CD4-positive, alpha-beta T cell treated with Interleukin-17A for 1 hour (primary cell): ENCODE data around the gene RIPPLY2.
A peak's percentile ranks its signal among the peaks of the same experiment; 100 is the strongest.
"Not testable (repeated sequence)": the region's sequence is repeated elsewhere in the genome, so short reads cannot be mapped to it uniquely, and the experiment has no call there.

Source experiments
- DNase-seq: peaks from one replicate; pipeline ENCODE4 v3.0.0-alpha.2; 2020

The RIPPLY2 gene

DNA sequence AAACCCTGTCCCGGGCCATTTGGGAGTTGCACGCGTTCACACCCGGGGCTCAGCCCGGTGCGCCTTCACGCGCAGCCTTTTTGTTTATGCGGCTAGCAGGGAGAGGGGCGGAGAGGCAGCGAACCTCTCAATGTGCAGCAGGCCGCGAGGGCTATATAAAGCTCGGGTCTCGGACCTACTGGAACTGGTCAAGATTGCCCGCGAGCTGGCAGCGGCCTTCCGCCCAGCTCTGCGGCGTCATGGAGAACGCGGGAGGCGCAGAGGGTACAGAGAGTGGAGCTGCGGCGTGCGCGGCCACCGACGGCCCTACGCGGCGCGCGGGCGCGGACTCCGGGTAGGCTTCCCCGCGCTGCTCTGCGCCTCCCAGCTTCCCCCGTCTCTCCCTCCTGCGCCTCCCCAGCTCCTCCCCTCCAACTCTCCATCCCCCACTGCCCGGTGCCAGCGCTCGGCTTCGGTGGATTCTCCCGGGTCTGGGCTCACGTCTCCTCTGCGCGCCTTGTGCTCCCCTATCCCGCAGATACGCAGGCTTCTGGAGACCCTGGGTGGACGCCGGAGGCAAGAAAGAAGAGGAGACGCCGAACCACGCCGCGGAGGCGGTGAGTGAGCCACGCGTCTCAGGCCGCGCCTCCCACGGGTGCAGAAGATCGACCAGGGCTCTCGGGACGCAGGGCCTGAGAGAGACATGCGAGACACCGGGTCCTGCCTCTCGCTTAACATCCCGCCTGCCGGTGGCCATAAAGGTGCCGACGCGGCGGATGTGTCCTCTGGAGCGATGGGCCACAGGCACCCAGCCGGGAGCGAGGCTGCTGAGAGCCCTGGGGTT lies at the start of gene RIPPLY2:
RIPPLY2 (plus strand) TSS at position 183 of the 823 bp plus-strand sequence; CDS start at position 240, 57 bp downstream.
- no peak for DNase-seq

DNA sequence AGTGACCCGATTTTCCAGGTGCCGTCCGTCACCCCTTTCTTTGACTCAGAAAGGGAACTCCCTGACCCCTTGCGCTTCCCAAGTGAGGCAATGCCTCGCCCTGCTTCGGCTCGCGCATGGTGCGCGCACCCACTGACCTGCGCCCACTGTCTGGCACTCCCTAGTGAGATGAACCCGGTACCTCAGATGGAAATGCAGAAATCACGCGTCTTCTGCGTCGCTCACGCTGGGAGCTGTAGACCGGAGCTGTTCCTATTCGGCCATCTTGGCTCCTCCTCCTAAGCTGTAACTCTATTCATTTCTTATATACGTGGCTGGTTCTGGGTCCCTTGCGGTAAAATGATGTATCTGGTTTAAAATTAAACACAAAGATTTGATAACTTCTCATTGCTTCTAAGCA lies 49.7 kb upstream of the RIPPLY2 start:
- not testable (repeated sequence) for DNase-seq

DNA sequence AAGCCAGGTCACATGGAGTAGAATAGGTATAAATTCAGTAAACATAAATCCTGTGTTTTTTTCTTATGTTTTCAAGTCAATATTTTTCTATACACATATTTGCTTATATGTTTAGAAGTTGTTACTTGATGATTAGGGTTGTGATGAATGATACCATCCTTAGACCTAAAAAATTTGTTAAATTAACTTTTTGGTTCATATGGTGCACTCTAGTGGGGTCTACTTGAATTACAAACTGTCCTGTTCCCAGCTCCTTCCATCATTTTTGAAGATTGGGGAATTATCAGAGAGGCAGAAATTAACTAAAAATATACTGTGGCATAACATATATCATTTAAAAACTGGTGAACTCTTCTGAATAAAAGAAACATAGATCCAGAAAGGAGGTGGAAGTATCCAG lies 48.3 kb upstream of the RIPPLY2 start:
- DNase-seq: no peak

DNA sequence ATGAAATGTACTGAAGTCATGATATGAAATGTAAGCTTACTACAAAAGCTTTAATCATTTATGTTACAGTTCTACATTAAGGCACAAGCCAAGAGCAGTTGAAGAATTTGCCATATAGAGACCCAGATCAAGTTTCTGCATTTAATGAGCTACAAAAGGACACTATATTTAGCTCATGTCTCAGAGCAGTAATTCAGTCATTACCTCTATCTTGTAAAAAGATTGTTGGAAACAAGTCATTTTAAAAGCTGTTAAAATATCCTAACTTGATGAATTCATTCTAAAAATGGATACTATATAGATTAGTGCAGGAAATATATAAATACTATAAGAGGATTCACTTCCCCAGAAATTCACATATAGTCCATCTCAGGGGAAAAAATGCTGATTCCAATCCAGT lies 45.2 kb upstream of the RIPPLY2 start:
- no peak for DNase-seq

- no peak for DNase-seq
Measured at GRCh38 chr6:83808926-83809325, 44.2 kb upstream of the RIPPLY2 start.

GRCh38 chr6:83812595-83812994 lies 40.6 kb upstream of the RIPPLY2 start:
- DNase-seq: no peak

GRCh38 chr6:83815631-83816272 lies 37.4 kb upstream of the RIPPLY2 start:
- no peak for DNase-seq

DNA sequence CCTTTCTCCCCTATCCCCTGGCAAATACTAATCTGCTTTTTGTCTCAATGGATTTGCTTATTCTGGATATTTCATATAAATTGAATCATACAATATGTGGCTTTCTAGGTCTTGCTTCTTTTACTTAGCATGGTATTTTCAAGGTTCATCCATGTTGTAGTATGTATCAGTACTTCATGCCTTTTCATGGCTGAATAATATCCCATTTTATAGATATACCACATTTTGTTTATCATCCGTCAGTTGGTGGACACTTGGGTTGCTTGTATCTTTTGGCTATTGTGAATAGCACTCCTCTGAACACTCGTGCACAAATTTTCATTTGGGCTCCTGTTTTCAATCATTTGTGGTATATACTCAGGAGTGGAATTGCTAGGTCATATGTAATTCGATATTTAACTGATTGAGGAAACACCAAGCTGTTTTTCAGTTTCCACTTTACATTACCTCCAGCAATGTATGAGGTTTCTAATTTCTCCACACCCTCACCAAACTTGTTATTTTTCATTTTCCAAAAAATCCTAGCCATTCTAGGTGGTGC lies 30.5 kb upstream of the RIPPLY2 start:
- no peak for DNase-seq

DNA sequence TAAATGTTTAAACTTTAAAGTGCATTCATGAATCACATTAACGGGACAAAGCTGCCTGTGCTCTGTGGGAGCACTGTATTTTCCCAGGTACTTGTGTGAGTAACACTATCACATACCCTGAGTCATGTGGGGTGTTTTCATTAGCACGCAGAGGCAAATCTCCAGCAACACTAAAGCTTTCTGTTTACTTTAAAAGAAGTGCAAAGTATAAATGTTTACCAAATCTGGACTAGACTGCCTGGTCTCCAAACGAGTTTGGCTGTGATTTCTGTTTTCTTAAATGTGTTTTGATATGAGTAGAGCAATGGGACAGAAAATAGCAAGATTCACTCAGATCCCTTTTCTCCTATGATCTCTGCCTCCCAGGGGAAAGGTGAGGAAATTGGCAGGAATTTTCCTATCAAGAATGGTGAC lies 28.8 kb upstream of the RIPPLY2 start:
- DNase-seq: no peak

- no peak for DNase-seq
Measured at GRCh38 chr6:83824831-83825230, 28.3 kb upstream of the RIPPLY2 start.

DNA sequence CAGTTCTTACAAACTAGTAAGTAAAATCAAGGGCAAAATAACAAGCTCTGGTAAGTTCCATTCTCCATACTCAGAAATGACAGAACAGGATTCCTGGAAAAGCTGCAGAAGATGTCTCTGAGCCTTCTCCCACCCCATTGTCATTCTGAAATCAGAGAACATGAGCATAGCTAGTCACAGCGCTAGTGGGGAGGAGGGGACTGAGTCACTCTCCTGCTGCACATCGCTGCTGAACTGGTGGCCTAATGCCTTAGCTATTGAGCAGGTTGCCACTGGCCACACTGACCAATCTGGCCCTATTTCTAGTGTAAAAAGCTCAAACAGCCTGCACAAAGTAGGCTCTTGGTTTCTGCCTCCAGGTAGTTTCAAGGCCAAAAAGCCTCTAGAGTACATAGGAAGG lies 26.1 kb upstream of the RIPPLY2 start:
- DNase-seq: no peak

DNA sequence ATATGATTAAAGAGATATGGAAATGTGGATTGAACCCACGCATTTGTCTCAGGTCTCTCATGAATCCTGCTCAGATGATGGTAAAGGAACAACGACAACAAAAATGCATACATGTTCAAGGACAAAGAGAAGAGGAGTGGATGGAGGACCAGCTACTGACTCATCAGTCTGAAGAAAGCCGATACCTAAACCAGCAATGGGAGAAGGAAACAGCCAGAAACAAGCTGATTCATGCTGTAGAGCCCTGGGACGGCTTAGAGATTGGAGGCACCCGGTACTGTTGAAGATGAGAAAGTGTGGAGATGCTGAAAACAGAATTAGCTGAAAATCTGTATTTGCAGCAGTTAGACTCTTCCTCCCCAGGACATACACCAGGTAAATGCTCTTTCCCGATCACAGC lies 14.4 kb upstream of the RIPPLY2 start:
- no peak for DNase-seq

- no peak for DNase-seq
Measured at GRCh38 chr6:83844170-83844569, 9.0 kb upstream of the RIPPLY2 start.

GRCh38 chr6:83846291-83846690 lies 6.9 kb upstream of the RIPPLY2 start:
- DNase-seq: no peak

DNA sequence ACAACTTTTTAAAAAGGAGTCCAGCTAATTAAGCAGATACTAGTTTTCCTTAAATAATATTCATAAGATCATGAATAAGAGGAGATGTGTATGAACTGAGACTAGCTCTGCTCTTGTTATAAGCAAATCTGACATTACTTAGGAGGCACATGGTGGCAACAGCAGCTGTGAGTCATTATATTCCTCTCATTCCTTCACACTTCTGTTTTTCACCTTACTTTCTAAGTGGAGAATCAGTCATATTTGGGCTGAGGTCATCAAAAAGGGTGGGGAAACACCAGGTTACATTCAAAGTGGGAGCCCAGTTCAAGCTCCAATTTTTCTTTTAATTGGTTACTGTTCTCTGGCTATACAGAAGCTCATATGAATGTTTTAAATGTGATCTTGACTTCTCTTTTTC lies 6.0 kb upstream of the RIPPLY2 start:
- no peak for DNase-seq

DNA sequence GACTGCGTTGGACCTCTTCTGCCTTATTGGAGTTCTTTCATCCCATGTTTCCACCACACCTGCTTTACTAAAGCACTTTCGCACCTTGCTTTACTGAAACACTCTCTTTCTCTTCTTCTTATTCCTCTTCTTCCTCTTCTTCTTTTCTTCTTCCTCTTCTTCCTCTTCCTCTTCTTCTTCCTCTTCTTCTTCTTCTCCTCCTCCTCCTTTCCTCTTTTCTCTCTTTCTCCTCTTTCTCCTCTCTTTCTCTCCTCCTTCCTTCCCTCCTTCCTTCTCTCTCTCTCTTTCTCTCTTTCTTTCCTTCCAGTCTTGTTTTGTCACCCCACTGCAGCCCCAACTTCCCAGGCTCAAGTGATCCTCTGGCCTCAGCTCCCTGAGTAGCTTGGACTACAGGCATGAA lies 4.0 kb upstream of the RIPPLY2 start:
- DNase-seq: no peak

- no peak for DNase-seq
Measured at GRCh38 chr6:83849610-83850009, 3.5 kb upstream of the RIPPLY2 start.

DNA sequence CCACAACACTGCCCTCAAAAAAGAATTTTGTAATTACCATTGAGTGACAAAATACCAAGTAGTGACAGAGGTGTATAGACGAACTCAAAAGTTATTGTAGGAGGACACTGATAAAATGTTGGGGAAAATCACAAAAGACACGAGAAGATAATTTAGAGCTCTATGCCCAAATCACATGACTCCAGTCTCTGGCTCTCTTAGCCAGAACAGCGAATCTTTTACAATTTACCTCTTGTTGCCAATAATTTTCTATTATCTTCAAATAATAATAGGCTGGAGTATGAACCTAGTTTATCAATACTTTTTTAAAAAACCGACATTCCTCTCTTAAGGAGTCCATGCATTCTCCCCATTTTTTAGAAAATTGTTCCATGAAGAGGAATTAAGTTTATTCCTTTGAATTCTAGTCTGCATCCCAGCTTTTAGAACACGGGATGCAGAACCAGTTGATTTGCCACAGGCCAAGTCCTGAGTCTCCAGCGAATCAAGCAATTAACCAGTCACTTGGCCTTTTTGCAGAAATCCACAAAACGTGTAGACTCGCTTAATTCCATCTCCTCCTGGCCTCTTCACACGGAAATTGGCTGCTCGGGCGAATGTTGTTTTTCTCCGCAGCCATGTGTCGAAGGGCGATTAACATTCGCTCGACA lies 507 bp upstream of the RIPPLY2 start:
- no peak for DNase-seq

GRCh38 chr6:83854001-83854501 lies 891 bp downstream of the RIPPLY2 start:
- no peak for DNase-seq

DNA sequence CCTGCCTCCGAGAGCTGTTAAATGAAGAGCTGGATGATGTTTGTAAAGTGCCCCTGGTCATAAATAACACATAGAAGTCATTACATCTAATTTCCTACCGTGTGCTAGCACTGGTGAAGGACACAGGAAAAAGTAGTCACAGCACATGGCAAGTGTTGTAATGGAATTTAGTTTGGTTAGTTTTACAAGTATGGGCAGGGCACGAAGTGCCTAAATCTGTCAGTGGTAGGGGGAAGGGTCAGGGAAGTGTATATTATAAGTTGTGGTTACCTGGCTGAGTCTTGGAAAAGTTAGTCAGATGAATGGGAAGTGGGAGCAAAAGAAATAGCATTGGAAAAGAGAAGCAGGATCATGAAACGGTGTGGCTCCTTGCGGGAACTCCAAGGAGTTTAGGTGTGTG lies 1.6 kb downstream of the RIPPLY2 start:
- no peak for DNase-seq

DNA sequence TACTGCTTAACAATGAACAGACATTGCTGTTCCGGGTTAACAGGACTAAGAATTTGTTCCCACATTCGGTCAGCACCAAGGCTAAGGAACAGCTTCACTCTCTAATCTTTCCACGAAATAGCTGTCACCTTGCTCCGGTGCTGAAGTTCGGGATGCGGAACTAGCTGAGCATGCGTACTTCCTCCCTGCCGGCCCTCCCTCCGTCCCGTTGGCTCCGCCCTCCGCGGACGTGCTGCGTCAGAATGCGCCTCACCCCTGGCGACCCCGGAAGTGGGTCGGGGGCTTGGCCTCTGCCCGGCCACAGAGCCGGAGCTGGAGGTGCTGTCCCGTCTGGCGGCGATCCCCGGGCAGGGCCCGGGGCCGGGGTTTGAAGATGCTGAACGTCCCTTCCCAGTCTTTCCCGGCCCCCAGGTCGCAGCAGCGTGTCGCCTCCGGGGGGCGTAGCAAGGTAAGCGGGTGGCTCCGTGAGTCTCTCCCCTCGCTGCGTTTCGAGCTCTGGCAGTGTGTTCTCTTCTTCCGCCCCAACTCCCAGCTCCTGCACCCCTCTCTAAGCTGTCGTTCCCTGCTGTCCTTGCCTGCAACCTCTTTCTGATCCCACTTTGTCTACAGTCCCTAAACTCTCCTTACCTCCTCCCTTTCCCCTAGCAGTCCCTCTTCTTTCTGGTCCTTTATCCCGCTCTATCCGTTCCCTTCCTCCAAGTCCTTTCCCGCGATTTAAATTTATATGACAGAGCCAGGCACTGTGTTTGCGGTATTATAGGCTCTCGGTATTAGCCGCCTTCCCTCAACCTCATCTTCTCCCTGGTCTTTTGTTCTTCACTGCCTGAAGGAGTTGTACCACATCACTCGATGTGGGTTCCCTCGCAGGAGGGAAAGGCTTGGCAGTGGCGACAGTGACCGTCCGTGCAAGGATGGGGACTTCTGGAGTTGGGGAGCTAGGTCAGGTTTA lies 6.5 kb downstream of the RIPPLY2 start, which contains the start of gene CYB5R4:
CYB5R4 (plus strand) TSS at position 280 of the 949 bp plus-strand sequence; CDS start at position 374, 94 bp downstream.
- DNase-seq: peak; percentile 94

DNA sequence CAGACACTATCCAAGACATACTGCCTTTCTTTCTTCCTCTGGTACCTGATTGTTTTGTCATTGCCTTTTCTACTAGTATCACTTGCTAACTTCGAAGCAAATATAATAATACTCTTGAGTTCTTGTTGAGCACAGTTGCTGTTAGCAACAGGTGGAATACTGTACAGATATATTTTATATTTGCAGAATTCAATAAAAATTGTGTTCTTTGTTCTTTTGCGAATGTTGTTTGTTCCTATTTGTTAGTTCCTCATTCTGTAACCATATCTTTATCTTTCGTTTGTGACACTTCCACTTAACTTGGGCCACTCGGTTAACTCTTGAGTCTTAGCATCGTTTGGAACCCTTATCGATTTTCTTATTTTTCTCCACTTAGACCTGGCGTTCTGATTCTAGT lies 7.2 kb downstream of the RIPPLY2 start:
- DNase-seq: no peak
